ENCODE data around the gene ARHGAP21.
A peak's percentile ranks its signal among the peaks of the same experiment; 100 is the strongest.

Gene ARHGAP21

DNA sequence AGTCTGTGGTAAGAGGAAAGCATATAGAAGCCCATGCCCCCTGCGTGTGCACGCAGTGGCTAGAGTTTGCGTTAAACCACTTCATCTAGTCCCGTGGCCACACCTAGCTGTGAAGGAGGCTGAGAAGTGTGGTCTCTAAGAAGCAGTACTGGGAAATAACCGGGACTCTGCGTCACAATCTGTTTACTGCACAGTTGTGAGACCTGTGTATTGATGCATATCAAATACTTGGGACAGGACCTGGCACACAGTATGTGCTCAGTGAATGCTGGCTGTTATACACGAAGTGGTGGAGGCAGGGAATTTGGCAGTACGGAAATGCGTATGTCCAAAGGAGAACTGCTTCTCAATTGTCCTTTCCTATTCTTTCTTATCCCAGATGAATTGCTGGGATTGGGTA, 149.5 kb downstream of the ARHGAP21 start:
- no peak for DNase-seq (ENCODE audit: low spot score)

DNA sequence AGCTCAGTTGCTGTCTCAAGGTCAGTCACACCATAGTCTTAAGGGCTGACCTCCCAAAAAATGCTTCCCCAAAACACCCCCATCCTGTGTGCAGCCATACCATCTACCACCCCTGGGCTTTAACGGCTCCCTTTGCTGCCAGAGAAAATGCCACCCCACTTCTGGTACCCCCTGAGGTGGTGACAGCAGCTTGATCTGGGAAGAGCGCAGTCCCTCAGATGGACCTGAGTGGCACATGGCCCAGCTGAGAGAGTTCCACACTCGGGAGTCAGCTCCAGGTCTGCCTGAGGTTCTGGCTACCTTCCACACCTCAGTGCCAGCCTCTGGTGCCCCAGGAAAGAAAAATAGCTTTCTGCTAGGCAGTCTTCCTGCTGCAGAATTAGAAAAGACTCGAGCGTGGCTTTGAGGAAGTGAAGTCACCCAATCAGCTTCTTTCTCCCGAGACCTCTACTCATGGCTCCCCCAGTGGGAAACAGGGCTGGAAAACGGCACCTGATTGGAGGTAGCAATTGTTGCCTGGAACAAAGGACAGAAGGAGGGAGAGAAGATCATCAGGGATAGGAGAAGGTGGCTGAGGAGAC, 151.7 kb downstream of the ARHGAP21 start:
- DNase-seq (ENCODE audit: low spot score) = no peak

DNA sequence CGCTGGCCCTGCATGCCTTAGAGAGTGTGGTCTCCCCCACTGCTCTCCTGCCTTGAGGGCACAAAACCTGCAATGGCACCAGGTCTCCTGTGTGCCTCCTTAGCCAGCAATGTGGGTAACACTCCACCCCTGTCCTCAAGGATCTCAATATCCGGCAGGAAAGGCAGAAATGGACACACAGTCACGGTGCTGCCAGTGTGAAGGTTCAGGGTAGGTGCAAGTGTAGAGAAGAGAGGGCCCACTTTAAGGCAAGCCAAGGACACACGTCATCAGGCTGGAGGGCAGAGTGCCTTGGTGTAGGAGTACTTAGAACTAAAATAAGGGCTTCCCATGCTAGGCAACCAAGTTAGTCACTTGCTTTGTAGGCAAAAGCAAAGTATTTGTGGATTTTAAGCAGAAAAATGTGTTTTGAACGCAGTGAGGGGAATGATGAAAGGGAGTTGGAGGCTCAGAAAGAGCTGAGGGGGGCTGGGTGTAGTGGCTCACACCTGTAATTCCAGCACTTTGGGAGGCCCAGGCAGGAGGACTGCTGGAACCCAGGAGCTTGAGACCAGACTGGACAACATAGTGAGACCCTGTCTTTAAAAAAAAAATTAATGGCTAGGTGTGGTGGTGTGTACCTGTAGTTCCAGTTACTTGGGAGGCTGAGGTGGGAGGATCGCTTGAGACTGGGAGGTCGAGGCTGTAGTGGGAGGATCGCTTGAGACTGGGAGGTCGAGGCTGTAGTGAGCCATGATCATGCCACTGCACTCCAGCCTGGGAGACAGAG, 152.8 kb downstream of the ARHGAP21 start:
- no peak for DNase-seq (ENCODE audit: low spot score)

DNA sequence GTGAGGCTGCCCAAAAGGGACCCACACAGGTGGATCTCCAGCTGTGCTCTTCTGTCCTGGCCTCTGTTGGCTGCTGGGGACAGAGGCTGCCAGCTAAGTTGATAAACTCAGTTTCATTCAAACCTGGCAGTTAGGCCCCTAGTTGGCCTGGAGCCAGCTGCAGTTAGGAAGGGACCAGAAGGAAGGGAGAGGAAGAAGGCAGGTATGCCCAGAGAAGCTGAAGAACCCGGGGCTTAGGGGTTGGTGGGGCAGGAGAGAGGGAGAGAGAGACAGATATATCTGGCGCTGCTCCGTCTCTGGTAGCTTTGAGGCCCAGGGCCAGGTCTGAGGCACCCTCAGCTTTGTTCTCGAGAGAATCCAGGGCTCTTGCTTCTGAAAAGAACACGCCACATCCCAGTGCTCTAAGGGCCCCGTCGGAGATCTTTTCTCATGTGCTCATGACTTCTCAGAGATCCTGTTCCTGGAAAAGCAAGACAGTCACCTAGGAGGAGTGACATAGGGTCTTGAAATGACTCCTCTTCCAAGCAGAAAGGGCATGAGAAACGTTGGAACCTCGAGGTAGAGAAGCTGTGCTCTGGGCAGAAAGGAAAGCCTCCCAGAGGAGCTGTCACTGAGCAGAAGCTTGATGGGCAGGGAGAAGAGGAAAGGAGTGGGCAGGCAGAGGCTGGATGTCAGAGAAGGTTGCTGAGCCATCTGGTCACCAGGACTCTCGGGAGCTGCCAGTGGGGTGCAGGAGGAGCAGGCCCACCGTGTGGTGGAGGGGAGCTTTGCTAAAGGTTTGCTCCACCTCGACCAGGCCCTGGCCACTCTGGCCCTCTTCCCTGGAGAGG, 153.6 kb downstream of the ARHGAP21 start:
- no peak for DNase-seq (ENCODE audit: low spot score)

DNA sequence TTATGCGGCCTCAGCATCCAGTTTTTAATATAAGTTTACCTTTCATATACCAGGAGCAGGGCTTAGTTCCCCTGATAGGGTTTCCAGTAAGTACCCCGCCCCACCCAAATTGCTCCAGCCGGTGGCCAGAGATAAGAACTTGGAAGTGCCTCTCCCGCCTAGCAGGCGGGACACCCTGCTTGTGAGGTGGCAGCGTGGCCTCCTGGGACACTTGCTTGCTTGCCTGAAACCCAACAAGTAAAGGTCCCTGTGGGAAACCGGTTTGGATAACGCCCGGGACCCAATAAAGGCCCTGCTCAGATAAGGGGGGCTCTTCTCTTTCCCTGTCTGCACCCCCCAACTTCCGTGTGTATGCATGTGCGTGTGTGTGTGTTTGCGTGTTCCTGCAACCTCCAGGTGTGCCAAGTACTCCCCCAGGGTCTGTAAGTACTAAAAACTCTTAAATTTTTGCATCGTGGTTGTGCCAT, 154.3 kb downstream of the ARHGAP21 start:
- DNase-seq (ENCODE audit: low spot score) = no peak

DNA sequence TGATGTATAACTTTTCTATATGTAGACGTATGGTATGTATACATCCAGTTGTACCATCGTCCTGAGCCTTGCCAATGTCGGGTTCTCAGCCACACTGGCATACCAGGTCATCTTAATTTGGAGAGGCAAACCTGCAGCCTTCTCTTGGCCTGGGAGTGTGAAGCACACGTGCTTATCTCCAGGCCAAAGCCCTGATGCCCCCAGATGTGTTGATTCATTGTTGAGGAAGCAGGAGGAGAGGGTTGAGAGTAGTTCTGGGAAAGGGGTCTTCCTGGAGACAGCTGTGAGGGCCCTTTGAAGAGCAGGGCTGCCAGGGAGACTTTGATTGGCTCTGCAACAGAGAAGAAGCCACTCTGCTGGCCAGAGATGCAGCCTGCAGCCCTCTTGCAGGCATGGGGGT, 155.6 kb downstream of the ARHGAP21 start:
- DNase-seq (ENCODE audit: low spot score) = no peak

DNA sequence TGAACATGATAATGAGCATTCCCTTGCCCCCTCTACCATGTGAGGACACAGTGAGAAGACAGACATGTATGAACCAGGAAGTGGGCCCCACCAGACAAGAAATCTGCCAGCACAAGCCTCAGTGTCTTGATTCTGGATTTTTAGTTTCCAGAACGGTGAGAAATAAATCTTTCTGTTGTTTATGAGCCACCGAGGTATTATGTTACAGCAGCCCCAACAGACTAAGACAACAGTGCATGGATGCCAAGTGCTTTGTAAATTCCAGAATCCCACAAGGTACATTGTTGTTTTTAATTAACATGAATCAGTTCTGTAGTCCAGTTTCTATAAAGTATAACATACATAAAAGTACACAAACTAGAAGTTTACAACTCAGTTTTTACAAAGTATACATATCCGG, 162.2 kb downstream of the ARHGAP21 start:
- no peak for DNase-seq (ENCODE audit: low spot score)

DNA sequence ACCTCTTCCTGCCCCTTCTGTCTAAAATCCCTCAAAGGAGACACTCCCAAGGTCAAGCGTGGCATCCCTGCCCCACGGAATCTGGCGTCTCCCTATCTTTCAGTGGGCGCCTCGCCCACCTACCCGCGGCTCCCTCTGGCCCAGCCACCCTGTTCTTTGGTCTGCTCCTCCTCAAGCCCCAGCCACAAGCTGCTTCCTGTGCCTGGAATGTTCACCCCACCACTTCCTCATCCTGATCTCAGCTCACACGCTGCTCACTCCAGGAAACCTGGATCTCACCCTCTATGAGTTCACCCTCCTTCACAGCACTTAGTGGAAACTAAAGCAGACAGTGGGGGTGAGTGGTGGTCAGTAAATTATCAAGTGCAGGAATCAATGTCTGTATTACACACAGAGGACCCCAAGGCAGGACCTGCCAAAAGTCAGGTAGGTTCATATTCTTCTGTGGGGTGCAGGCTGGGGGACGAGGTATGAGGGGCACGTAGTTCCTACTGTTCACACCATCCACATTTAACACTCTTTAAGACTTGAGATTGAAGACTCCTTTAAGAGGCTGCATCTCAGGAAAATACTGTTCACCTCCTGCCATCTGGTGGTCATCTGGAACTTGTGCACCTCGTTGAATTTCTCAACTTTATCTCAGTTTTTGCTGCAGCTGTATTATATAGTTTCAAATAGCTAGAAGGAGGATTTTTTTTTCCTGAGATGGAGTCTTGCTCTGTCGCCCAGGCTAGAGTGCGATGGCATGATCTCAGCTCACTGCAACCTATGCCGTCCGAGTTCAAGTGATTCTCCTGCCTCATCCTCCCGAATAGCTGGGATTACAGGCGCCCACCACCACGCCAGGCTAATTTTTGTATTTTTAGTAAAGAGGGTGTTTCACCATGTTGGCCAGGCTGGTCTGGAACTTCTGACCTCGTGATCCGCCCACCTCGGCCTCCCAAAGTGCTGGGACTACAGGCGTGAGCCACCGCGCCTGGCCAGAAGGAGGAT, 166.6 kb downstream of the ARHGAP21 start:
- DNase-seq (ENCODE audit: low spot score) = peak; percentile 77

DNA sequence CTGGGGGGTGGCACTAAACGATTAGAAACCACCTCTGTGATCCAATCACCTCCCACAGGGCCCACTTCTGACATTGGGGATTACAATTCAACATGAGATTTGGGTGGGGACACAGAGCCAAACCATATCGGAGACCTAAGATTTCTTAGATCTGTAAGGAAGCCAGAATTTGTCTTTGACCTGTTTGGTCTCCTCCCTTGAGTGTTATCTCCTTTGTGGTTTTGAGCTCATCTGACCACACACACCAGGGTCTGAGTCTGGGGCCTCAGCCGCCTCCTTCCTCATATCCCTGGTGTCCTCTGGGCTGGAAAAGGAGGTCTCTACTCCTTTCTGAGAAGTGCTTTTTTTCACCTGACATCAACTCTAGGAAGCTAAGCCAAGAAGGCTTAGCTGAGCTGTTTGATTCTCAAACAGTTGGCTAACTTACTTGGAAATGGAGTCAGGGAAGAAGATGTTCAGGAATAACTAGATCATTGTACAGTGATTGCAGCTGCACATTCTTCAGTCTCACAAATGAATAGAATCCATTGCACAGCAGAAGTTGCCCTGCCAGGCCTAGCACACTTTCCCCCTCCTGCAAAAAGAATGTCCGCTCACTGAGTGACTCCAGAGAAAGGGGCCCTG, 167.4 kb downstream of the ARHGAP21 start:
- DNase-seq (ENCODE audit: low spot score) = no peak

DNA sequence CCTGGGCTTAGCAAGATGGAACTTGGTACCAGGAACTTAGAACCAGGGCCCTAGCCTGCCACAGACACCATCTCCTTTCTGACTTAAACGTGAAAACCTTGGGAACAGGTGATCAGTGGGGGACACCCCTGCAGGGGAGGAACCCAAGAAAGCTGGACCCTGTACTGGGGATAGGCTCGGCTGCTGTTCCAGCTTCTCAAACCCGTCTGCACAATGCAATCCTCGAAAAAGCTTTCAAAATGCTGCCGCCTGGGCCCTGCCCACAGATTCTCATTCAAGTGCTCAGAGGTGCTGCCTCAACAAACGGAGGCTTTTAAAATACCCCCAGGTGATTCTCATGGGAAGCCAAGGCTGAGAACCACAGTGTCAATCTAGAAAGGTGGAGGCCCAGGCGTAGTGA, 169.7 kb downstream of the ARHGAP21 start:
- no peak for DNase-seq (ENCODE audit: low spot score)

DNA sequence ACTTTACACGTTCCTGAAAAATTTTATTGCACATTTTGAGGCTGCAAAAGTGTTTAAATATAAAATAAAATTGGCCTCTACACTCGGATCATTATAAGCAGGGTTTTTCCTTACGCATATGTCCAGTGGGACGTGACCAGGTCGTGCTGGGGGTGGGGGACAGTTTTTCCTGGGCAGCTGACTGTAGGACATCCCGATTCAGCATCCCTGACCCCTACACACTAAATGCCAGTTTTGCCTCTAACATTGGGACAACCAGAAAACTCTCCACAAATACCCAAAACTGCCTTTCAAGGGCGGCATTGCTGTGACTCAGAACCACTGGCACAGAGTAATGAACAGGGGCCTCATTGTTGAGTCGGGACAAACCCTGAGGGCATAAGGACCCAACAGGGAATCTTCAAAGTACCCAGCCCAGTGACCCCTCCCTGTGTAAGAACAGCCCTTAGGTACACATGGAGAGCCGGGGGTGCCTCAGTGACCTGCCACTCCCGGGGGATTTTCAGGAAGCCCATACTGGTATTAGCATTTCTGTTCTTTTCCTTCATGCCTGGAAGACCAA, 170.6 kb downstream of the ARHGAP21 start:
- DNase-seq (ENCODE audit: low spot score) = no peak

DNA sequence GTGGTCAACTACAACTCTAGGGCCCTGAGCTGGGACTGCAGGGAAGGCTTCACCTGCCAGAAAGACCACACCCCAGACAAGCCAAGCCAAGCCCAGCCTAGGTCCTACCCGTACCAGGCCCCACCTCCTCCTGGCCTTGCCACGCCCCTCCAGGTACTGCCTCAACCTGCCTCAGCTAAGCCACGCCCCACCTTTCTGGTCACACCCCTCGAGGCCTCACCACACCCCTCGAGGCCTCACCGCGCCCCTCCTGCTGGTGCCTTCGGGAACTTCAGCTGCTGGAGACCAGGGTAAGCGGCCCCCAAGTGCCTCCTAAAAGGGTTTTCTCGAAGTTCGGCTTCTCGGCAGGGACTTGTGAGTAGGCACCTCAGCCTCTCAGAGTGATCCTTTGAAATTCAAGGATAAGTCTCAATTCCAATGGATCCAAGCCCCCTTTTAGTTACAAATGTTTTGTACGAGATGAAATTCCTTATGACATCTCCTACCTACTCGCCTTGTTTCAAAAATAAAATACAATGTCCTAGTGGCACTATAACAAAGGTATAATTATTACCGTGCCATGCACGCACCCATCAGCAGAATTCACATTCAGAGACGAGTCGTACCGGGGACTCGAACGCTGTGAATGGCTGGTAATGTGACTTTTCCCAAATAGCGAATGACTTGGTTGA, 171.2 kb downstream of the ARHGAP21 start:
- no peak for DNase-seq (ENCODE audit: low spot score)

DNA sequence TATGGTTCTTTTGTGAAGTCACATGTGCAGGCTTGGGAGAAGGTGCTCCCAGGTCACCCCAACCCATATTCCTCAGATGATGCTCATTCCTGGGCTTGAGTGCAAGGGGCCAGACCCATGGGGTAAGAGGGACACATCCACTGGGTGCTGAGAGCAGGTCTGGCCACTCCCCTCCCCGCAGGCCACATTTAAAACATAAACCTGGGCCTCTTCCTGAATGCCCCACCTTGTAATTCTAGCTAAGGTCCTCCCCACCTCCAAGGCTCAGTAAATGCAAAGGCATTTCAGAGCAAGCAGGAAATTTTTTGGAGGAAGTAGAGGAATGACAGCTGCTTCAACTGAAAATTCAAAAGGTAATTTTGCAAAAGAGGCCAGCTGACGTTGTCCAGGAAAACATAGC, 172.5 kb downstream of the ARHGAP21 start:
- DNase-seq (ENCODE audit: low spot score) = no peak

DNA sequence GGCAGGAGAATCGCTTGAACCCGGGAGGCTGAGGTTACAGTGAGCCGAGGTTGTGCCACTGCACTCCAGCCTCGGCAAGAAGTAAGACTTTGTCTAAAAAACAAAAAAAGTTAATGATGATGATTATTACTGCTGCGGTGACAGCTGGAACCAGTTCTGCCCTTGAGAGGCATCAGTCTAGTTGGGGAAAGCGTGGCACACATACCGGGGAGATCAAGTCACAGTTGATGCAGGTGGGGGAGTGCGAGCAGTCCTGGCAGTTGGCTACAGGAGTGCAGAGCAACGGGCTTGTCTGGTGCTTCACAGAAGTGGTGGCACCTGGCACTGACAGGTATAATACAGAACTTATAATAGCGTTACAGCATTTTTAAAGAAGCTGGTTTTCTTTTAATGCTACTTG, 173.0 kb downstream of the ARHGAP21 start:
- no peak for DNase-seq (ENCODE audit: low spot score)

DNA sequence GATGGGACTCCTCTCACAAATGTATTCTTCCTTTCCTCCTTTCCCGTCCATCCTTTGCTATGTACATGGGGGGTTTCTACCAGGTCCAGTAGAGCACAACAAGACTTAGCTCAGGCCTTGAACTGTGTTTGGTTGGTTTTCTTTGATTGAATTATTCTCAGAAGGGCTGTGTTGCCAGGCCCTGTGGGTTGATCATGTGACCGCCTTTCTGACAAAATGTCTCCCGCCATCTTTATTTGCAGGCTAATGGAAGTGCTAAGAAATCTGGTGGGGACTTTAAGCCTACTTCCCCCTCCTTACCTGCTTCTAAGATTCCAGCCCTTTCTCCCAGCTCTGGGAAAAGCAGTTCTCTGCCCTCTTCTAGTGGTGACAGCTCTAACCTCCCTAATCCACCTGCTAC, 178.1 kb downstream of the ARHGAP21 start:
- no peak for DNase-seq (ENCODE audit: low spot score)

DNA sequence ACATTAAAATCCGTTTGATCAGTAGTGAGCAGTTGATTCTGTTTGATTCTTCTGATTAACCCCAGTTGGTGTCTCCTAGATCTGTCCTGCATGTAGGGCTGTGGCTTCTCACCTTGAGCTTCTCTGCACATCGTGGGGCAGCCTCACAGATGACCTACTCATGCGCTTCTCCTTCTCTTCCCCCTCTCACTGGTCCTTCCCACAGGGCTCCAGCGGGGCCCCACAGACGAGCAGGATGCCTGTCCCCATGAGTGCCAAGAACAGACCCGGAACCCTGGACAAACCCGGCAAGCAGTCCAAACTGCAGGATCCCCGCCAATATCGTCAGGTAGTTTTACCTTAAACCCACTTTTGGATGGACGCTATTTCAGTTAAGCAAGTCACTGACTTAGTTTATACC, 178.9 kb downstream of the ARHGAP21 start:
- no peak for DNase-seq (ENCODE audit: low spot score)

DNA sequence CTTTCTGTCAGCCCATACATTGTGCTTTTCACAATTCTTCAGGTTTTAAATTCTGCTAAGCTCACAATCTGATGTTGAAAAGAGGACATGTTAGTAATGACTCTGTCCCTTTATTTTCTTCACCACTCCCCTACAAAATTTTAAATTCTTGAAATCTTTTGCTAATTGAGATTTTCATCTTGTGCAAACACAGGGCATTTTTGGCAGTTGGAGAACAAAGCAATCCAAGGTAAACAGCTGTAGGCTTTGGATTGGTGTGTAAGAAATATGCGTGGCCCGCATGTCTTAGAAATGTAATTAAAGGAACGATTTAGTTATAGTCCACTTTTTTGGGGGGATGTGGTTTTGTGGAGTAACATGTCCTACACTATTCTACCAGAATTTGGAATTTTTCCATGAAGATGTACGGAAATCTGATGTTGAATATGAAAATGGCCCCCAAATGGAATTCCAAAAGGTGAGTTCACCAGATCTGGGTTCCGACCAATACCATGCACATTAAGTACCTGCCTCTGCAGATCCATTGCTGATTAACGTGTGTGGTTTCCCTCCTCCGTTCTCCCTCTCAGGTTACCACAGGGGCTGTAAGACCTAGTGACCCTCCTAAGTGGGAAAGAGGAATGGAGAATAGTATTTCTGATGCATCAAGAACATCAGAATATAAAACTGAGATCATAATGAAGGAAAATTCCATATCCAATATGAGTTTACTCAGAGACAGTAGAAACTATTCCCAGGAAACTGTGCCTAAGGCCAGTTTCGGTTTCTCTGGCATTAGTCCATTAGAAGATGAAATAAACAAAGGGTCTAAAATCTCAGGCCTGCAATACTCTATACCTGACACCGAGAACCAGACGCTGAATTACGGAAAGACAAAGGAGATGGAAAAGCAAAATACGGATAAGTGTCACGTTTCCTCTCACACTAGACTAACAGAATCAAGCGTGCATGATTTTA, 181.1 kb downstream of the ARHGAP21 start:
- no peak for DNase-seq (ENCODE audit: low spot score)

DNA sequence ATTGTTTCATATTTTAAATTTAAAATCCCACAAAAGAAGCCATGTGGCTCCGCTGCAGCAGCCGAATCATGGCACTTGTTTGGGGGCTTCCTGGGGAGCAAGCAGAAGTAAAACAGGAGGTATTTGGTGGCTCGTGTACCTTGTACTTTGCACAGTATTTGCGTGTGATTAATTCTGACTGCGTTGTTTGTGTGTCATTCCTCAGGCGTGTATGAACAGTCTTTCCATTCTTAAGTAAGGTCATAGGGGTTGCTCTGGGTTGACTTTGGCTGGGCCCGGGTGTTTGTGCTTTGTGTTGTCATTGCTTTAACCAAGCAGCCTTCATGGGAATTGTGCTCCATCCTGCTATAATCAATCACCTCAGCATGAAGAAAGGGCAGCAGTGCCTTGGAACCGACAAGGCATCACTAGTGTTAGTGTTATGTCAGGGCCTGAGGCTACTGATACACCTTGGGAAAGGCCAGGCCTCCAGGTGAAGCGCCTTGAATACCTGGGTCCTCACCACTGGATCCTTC, 182.4 kb downstream of the ARHGAP21 start:
- DNase-seq (ENCODE audit: low spot score) = no peak

DNA sequence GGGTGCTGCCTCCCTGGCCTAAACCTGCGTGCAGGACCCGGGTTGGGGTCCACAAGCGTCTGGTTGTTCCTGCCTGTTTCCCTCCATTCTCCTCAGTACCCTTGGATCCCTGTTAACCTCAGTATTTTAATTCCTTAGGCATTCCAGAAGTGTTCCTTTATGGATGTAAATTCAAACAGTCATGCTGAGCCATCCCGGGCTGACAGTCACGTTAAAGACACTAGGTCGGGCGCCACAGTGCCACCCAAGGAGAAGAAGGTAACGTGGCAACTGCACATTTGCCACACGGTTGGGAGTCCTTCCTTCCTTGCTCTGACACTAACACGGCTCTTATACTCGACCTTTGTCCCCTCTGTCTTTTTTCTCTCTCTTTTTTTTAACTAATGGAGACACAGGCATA, 187.1 kb downstream of the ARHGAP21 start:
- DNase-seq (ENCODE audit: low spot score) = no peak
